COLO829 (cell line): ENCODE results near the gene MEGF8.
A peak's percentile ranks its signal among the peaks of the same experiment; 100 is the strongest.

Experiments
- DNase-seq: peaks from one replicate; pipeline ENCODE4 v3.0.0; 2012; ENCODE audit warnings: low spot score

MEGF8 gene, protein sequence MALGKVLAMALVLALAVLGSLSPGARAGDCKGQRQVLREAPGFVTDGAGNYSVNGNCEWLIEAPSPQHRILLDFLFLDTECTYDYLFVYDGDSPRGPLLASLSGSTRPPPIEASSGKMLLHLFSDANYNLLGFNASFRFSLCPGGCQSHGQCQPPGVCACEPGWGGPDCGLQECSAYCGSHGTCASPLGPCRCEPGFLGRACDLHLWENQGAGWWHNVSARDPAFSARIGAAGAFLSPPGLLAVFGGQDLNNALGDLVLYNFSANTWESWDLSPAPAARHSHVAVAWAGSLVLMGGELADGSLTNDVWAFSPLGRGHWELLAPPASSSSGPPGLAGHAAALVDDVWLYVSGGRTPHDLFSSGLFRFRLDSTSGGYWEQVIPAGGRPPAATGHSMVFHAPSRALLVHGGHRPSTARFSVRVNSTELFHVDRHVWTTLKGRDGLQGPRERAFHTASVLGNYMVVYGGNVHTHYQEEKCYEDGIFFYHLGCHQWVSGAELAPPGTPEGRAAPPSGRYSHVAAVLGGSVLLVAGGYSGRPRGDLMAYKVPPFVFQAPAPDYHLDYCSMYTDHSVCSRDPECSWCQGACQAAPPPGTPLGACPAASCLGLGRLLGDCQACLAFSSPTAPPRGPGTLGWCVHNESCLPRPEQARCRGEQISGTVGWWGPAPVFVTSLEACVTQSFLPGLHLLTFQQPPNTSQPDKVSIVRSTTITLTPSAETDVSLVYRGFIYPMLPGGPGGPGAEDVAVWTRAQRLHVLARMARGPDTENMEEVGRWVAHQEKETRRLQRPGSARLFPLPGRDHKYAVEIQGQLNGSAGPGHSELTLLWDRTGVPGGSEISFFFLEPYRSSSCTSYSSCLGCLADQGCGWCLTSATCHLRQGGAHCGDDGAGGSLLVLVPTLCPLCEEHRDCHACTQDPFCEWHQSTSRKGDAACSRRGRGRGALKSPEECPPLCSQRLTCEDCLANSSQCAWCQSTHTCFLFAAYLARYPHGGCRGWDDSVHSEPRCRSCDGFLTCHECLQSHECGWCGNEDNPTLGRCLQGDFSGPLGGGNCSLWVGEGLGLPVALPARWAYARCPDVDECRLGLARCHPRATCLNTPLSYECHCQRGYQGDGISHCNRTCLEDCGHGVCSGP (N-terminal part only)

DNA sequence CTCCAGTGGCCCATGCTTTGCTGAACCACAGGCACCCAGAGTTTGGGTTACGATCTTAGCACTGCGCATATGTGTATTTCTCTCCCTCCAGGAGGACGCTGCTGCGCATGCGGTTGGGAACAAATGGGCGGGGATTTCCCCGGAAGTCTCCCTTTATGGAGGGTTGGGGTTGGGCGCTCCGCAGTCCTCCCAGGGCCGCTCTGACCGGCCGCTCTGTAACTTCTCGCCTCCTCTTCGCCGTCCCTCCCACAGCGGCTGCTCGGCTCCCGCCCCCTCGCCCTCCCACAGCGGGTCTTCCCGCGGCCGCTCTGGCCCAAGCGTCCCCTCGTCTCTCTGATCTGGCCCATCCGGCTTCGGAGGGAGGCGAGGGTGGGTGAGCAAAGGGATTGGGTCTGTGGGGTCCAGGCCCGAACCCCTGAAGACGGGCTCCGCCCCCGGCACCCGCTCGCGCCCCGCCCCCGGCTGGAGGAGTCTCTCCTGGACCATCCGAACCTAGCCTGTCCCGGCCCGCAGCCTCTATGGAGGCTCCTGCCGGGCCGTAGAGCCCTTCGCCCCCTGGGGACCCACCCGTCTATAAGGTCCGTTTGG is at the start of gene MEGF8:
TSS of gene MEGF8 (plus strand) at position 328 of the 588 bp plus-strand sequence. CDS start 609 bp downstream, outside the sequence.
- DNase-seq = peak; percentile 98

DNA sequence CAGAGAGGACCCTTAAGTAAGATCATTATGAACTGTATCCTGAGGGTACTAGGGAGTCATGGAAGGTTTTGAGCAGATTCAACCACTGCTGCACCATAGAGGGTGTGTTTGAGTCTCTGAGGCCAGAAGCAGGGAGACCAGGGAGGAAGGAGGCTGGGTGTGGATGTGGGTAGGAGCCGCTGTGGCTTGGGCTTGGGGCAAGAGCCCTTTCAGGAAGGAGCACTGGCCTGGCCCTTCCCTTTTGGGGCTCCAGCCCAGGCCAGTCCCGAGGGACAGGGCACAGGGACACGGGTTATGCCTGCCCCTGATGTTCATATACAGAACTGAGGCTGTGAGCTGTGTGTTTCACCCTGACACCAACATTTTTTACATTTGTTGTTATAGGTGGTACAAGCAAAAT is 49.2 kb upstream of the MEGF8 start:
- DNase-seq = no peak

DNA sequence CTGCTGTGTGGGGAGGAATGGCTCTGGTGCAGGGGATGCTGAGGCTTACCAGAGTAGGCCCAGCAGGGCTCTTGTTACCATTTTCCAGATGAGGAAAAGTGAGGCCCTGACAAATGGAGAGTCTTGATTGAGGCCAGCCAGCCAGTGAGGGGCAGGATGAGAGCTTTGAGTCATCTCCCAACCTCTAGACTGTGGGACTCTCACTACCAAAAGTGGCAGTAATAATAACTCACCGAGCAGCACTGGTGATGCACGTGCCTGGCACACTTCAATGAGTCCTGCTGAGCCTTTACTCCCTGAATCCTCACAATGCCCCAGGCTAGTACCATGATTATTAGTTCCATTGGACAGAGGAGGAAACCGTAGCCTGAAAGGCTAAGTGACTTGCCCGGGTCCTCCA is 48.6 kb upstream of the MEGF8 start:
- DNase-seq = no peak

DNA sequence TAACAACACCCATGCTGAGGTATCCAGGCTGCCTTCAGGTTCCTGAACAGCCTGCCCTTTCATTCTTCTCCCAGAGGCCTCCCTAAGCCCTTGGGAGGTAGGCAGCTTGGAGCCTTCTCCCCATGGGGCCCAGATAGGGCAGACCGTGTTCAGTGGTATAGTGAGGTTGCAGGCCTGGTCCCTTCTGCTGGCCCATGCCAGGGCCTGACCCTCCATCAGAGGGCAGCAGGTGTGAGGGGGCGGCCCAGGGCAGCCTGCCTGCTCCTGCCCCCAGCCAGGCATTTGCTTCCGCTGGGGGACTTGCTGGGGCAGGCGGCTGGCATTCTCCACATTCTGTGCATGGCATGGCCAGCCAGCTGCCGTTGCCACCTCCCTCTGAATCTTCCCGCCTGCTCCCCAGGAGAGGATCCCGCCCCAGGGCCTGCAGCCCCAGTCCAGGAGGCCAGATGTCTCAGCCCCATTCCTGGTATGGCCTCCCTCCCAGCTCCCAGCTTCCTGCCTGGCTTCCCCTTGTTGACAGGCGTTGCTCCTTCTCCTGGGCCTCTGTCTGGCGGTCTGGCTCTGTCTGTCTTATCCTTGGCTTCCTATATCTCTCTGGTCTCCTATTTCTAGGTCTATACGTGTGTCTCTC is 47.5 kb upstream of the MEGF8 start:
- no peak for DNase-seq

DNA sequence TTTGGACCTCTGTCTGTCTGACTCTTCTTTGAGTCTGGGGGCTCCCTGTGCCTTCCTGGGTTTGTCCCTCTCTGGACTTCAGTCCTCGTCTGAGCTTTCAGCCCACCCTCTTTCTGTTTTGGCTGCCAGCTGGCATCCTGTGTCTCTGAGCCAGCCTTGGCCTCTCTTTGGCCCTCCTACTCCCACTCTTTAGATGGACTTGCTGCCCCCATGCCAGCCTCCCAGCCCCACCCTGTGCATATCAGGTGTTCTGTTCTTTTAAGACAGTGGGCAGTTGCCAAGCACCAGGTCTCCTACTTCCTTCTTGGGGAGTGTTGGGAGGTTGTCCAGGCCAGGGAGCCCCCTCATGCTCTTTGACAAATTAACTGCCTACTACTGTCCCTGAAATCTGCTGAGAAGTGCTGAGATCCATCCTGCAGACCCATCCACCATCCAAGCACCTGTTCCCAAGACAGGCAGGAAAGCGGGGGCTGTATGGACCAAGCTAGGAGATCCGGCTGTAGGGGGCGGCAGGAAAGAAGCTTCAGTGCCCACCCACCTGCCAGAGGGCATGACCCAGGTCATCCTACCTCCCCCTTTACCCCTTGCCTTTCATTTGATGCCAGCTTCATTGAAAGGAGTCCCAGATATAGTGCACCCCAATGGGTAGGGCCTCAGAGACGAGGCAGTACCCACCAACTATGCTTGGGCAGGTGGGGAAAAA is 46.8 kb upstream of the MEGF8 start:
- DNase-seq = no peak

DNA sequence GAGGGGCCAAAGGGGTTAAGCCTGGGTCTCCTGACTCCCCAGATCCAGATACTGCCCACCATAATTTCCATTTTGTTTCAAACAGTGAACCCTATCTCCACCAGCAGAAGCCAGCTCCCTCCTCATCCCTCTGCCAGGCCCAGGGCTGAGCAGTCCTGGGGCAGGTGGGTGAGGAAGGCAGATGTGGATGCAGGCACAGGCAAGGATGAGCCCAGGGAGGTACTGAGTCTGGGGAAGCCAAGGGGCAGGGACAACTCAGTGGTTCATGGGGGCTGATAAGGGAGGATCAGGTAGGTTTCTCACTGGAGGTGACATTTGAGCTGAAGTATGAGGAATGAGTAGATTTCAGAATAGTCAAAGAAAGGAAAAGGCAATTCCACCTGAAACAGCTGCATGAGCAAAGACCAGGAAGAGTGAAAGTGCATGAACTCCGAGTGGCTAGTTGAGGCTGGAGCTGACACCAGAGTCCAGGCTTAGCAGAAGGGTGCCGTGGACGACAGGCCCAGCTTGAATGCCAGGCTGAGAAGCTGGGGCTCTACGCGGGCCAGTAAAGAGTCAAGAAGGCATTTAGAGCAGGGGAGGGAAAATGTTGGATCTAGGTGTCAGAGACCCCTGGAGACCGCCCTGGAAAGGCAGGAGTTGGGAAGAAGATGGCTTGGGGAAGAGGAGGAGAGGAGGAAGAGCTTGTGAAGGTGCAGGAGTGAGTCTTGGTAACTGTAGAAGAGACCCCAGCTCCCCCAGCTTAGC is 46.1 kb upstream of the MEGF8 start:
- DNase-seq = no peak

DNA sequence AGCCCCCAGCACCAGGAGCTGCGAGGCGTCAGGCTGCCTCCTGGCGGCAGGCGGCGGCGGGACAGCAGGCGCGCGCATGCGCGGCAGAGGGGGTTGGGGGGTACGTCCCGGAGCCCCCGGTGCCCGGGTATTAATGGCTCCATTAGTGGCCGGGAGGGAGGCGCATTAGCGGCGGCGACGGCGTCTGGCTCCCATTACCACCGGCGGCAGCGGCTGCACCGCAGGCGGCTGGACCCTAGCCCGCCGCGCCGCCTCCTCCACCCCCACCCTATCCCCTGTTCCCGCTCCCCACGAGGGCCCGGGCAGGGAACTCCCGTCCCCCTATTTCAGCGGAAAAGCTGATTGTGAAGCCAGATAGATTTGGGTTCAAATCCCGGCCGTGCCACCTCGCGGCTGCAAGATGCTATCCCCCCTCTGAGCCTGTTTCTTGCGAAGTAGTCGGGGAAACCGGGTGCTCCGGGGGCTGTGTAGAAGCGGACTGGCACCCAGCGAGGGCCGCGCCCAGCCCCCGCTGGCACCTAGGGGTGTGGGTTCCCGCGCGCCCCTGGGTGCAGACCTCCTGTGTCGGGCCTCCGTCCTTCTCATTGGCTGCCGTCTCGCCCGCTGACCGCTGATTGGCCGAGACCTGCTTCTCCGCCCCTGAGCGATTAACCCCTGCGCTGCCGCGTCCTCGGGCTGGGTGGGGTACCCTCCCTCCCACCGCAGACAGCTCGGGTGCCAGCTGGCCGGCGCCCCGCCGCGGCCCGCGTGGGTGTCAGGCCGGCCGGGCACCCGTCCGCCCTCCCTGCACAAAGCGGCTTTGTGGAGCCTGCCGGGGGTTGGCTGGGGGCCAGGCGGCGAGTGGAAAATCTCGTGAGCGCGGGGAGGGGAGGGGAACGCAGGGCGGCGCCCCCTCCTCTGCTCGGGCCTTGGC is 45.3 kb upstream of the MEGF8 start:
- DNase-seq = peak; percentile 93

DNA sequence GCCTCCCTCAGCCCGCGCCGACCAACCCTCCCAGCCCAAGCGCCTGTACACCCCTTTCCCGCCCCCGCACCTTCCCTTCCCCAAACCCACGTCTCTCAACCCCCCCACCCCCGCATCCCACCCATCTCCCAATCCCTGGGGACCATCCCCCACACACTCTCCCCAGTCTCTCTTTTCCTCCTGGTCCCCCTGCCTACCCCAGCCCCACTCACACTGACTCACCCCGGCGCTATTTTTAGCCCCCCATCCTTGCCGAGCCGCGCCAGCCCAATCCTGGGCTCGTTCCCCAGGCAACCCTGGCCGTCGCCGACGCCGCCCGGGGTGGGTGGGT is 44.7 kb upstream of the MEGF8 start:
- peak; percentile 52 for DNase-seq

DNA sequence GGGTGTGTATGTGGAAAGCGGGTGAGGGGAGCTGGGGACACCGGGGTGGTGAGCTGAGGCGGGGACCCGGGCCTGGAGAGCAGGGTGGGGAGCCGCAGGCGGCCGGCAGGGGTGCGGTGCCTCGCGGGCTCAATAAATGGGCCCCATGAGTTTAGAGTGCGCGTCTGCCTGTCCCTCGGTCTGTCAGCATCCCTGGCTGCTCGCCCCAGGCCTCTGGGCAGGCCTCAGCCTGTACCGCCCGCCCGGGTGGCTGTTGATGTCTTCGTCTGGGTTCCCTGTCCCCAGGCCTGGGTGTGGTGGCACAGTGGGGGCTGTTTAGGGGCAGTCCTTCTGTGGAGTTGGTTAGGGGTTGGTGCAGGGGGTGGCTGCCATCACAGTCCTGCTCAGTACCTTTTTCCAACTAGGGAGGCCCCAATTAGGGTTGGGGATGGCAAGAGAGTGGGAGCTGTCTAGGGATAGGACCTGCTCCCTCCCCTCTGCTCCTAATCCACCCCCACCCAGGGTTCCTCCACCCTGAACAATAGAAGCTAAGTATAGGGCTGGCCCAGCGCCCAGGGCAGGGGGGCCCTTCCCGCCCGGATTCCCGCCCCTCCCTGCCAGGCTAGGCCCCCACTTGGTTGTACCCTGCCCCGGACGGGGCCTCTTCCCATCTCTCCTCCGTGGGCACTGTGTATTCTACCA is 44.1 kb upstream of the MEGF8 start:
- peak; percentile 40 for DNase-seq

DNA sequence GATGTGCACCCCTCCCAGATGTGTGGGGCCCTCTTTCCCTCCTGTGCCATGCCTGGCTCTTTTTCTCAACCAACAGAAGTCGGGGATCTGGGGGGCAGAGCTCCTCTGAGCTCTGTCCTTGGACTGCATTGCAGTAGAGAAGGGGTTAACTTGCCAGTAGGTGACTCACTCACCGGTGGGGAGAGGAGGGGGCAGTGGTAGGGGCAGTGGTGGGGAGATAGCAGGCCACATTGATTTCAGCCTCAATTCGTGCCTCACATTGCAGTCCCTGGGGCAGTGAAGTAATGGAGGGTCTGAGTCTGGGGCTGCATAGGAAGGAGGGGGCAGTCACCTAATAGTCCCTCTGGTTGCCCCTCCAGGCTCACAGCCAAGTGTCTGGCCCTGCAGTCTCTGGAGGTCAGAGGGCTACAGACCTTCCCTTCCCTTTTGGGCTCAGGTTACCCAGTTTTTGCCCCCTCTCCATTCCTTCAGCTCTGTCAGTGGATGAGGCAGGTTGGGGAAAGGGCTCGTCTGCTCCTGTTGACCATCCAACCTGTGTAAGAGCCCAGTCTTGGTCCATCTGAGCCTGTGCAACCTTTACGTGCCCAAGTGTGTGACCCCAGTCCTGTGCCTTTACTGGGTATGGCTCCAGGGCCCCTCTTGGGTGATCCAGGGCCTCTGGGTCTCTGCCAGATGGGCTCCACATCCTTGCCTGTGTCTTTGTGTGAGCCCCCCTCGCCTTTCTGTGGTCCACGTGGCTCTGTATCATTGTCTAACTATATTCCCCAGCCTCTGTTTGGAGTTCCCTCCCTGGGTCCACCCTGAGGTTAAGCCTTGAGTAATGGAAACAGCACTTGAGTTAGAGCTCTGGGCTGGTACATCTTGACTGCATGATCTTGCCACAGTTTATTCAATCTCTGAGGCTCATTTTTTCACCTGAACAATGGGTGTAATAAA is 43.3 kb upstream of the MEGF8 start:
- DNase-seq = peak; percentile 48

DNA sequence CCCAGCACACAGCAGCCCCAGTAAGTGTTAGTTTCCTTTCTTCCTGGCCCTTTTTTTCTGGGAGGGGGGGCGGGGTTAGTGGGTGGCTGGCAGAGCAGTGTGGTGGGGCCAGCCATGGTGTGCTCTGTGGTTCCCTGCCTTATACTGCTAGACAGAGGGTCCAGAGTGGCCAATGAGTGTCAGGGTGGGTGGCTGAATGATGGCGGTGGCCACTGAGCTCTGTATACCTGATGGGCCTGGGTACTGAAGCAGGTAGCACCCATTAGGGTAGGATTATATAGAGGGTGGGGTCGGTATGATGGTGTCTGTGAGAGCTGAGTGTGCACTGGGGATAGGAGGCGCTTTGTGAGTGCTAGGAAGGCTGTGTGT is 42.6 kb upstream of the MEGF8 start:
- no peak for DNase-seq

DNA sequence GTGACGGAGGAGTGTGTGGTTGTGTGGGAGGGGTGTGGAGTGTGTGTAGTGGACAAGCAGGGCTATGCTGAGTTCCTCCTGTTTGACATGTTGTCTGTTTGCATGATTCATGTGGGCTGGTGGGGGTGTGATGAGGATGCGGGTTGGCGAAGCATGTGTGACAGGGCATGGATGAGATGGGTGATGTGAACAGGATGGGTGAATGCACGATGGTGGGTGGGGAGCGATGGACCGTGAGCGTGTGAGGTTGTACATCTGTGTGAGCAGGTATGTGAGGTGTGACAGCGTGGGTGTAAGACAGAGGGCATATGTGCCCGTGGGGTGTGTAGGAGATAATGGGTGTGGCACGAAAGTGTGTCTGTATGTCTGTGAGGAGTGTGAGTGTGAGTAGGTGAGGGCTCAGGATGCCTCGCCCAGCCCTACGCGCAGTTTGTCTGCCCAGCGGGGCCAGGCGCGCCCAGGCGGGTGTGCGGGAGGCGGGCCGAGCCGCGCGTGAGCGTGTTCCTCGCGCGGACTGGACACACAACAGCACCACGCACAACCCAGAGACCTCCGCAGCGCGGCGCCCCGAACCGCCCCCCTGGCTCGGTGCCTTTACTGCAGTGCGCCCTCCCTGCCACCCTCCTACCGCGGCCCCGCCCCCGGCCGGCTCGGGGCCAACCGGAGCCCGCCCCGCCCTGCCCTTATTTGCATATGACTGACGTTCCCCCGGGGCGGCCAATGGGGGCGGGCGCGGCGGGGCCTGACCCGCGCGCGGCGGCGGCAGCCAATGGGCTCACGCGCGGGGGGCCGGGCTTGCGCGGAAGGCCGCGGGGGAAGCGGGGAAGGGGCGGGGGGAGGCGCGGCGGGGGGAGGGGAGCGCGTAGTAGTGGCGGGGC is 42.0 kb upstream of the MEGF8 start:
- peak; percentile 90 for DNase-seq

DNA sequence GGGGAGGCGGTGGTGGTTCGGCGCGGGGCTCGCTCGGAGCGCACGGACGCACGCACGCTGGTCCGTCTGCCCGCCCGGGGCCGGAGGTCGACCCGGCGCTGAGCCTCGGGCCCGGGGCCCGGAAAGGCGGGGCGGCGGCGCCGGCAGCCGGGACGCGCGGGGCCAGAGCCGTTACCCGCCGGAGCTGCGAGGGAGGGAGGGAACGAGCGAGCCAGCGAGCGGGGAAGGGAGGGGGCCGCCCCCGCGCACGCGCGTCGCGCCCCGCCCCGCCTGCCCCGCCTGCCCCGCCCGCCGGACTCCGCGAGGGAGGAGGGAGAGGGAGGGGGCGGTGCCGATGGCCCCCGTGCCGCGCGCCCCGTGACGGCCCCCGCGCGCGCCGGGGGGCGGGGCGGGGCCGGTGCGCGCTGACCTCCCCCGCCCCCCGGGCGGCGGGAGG is 41.4 kb upstream of the MEGF8 start:
- DNase-seq = peak; percentile 92

DNA sequence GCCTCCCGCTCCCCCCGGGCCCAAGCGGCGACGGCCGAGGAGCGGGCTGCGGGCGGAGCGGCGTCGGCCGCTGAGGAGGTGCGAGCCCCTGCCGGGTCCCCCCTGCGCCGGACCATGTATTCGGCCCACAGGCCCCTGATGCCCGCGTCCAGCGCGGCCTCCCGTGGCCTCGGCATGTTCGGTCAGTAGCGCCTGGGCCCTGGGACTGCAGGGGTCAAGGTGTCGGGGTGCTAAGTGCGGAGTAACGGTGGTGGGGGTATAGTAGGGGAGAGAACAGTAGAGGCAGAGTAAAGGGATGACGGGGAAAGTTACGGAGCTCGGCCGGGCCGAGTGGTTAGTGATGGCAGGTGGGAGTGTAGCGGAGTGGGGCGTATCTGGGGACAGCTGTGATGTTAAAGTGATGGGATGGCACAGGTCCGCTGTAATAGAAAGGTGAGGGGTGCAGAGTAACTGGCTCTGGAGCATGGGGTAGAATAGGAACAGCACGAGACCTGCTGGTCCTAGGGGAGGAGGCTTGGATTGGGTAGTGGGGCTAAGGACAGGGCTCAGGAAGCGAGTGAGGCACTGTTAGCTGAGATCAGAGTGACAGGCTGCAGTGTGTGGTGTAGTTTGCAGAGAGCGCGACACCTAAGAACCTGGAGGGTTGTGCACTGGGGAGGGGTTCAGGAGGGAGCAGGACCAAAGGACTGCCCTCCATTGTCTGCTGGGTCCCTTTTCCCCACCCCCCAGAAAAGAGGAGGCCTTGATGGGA is 40.7 kb upstream of the MEGF8 start:
- DNase-seq = no peak

DNA sequence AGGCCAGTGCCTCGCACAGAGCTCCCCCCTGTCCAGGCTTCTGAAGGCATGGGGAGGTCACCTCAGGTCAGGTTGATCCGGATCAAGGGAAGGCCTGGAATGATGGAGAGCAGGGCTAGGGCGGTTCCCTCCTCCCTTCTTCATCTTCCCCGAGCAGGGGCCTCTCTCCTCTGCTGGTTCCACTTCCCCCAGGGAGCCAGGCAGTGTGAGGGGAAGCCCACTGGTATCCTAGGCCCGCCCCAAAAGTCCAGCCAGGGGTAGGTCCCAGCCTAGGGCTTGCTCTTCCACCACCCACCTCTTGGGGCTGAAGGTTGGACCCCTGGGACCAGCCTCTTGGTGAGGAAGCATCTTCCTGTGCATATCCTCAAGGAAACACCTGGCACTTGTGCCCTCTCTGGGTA is 39.9 kb upstream of the MEGF8 start:
- no peak for DNase-seq

DNA sequence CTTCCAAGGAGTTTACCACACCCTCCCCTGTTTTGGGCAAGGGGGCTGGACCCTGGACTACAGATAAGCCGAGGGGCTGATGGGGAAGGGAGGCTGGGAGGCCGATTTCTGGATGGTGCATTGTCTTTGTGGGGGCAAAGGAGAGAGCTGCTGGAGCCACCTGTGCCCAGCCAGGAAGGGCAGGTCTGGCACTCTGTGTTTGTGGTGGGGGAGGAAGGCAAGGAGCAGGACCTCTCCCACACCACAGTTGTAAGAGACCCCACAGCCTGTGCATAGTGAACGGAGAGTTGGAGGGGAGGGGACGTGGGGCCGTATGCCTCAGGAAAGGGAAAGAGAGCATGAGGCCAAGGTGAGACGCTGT is 39.5 kb upstream of the MEGF8 start:
- DNase-seq = no peak
